ENCODE results near the gene RORB.

Gene RORB

GRCh38 chr9:74496819-74497747 is at the start of gene RORB:
TSS of gene RORB (plus strand) at chr9:74497335. CDS start at chr9:74497977, 642 bp downstream.
- H3K27ac ChIP-seq: no peak within 1 kb of the TSS
- H3K4me1 ChIP-seq (ENCODE audit: control insufficient read depth in 1 of 2, insufficient read depth in 1 of 2, low read depth in 1 of 2, low read length in 1 of 2): peaks cover 11 to 27% of the 10 kb centered on the region in 2 experiments
- H3K9me3 ChIP-seq: no peaks in the 10 kb centered on the region
- TF ChIP-seq CTCF (IDR thresholded peaks at IDR 0.05): no peak
- H3K27me3 ChIP-seq: peaks cover 100% of the 10 kb centered on the region
- H3K4me3 ChIP-seq (ENCODE audit: low read depth in 1 of 2, low read length in 1 of 2): peak within 1 kb of the TSS; percentile 65 to 66
- no peaks in the 10 kb centered on the region for H3K36me3 ChIP-seq

GRCh38 chr9:74447451-74448193 is 49.5 kb upstream of the RORB start:
- Histone ChIP-seq H3K4me1 (ENCODE audit: control insufficient read depth in 1 of 2, insufficient read depth in 1 of 2, low read depth in 1 of 2, low read length in 1 of 2) (no peaks in the 10 kb centered on the region), H3K27me3 (peaks cover 5% of the 10 kb centered on the region), H3K27ac (no peak overlapping the region), H3K9me3 (no peaks in the 10 kb centered on the region), H3K4me3 (ENCODE audit: low read depth in 1 of 2, low read length in 1 of 2) (no peak overlapping the region), H3K36me3 (no peaks in the 10 kb centered on the region)
- TF ChIP-seq CTCF (IDR thresholded peaks at IDR 0.05): no peak

- no peaks in the 10 kb centered on the region for H3K9me3 ChIP-seq
- no peak overlapping the region for H3K4me3 ChIP-seq (ENCODE audit: low read depth in 1 of 2, low read length in 1 of 2)
- peaks cover 5% of the 10 kb centered on the region for H3K27me3 ChIP-seq
- H3K36me3 ChIP-seq: no peaks in the 10 kb centered on the region
- TF ChIP-seq CTCF (IDR thresholded peaks at IDR 0.05): no peak
- no peak overlapping the region for H3K27ac ChIP-seq
- H3K4me1 ChIP-seq (ENCODE audit: control insufficient read depth in 1 of 2, insufficient read depth in 1 of 2, low read depth in 1 of 2, low read length in 1 of 2): no peaks in the 10 kb centered on the region
Observed at GRCh38 chr9:74449060-74449459, 48.1 kb upstream of the RORB start.

GRCh38 chr9:74458832-74459231 is 38.3 kb upstream of the RORB start:
- Histone ChIP-seq H3K36me3 (no peaks in the 10 kb centered on the region), H3K27me3 (peaks cover 34% of the 10 kb centered on the region), H3K9me3 (no peaks in the 10 kb centered on the region), H3K27ac (no peak overlapping the region), H3K4me1 (ENCODE audit: control insufficient read depth in 1 of 2, insufficient read depth in 1 of 2, low read depth in 1 of 2, low read length in 1 of 2) (peaks cover 3 to 9% of the 10 kb centered on the region in 2 experiments), H3K4me3 (ENCODE audit: low read depth in 1 of 2, low read length in 1 of 2) (no peak overlapping the region)
- TF ChIP-seq CTCF (IDR thresholded peaks at IDR 0.05): no peak

GRCh38 chr9:74463825-74464224 is 33.3 kb upstream of the RORB start:
- Histone ChIP-seq H3K36me3 (no peaks in the 10 kb centered on the region), H3K4me3 (ENCODE audit: low read depth in 1 of 2, low read length in 1 of 2) (no peak overlapping the region), H3K27ac (no peak overlapping the region), H3K9me3 (no peaks in the 10 kb centered on the region), H3K27me3 (peaks cover 9% of the 10 kb centered on the region), H3K4me1 (ENCODE audit: control insufficient read depth in 1 of 2, insufficient read depth in 1 of 2, low read depth in 1 of 2, low read length in 1 of 2) (peaks cover 9 to 17% of the 10 kb centered on the region in 2 experiments)
- TF ChIP-seq CTCF (IDR thresholded peaks at IDR 0.05): no peak

Data from neutrophil (primary cell).